ENCODE results near the gene VPREB3.

The VPREB3 gene

GRCh38 chr22:23714596-23715578 is 39.3 kb downstream of the VPREB3 start:
- TF ChIP-seq ZFP3 (CRISPR knock-in tag; IDR thresholded peaks at IDR 0.05) (no peak), CREB5 (CRISPR knock-in tag; IDR thresholded peaks at IDR 0.05; ENCODE audit: low read depth) (no peak), CSRNP3 (CRISPR knock-in tag; IDR thresholded peaks at IDR 0.05) (no peak), TCF4 (CRISPR knock-in tag; IDR thresholded peaks at IDR 0.05; ENCODE audit: borderline replicate concordance) (no peak), OSR1 (CRISPR knock-in tag; IDR thresholded peaks at IDR 0.05) (no peak), TOX (CRISPR knock-in tag; IDR thresholded peaks at IDR 0.05; ENCODE audit: borderline replicate concordance) (no peak), ZC3H10 (CRISPR knock-in tag; IDR thresholded peaks at IDR 0.05) (no peak), BACH2 (CRISPR knock-in tag; IDR thresholded peaks at IDR 0.05; ENCODE audit: borderline replicate concordance) (no peak), SNAI2 (CRISPR knock-in tag; IDR thresholded peaks at IDR 0.05) (no peak), ARNTL (CRISPR knock-in tag; IDR thresholded peaks at IDR 0.05; ENCODE audit: borderline replicate concordance, low read depth) (no peak), POU6F1 (CRISPR knock-in tag; IDR thresholded peaks at IDR 0.05; ENCODE audit: borderline replicate concordance, low read depth) (no peak), ISL1 (CRISPR knock-in tag; IDR thresholded peaks at IDR 0.05) (no peak), ZFP30 (CRISPR knock-in tag; IDR thresholded peaks at IDR 0.05) (no peak), PPARA (CRISPR knock-in tag; IDR thresholded peaks at IDR 0.05; ENCODE audit: borderline replicate concordance) (no peak), ZNF8 (CRISPR knock-in tag; IDR thresholded peaks at IDR 0.05) (no peak), ZNF565 (CRISPR knock-in tag; conservative IDR thresholded peaks at IDR 0.05; ENCODE audit: low read depth) (no peak), CSDC2 (CRISPR knock-in tag; IDR thresholded peaks at IDR 0.05) (no peak)
- TF ChIP-seq, protein P1, sequence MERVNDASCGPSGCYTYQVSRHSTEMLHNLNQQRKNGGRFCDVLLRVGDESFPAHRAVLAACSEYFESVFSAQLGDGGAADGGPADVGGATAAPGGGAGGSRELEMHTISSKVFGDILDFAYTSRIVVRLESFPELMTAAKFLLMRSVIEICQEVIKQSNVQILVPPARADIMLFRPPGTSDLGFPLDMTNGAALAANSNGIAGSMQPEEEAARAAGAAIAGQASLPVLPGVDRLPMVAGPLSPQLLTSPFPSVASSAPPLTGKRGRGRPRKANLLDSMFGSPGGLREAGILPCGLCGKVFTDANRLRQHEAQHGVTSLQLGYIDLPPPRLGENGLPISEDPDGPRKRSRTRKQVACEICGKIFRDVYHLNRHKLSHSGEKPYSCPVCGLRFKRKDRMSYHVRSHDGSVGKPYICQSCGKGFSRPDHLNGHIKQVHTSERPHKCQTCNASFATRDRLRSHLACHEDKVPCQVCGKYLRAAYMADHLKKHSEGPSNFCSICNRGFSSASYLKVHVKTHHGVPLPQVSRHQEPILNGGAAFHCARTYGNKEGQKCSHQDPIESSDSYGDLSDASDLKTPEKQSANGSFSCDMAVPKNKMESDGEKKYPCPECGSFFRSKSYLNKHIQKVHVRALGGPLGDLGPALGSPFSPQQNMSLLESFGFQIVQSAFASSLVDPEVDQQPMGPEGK (CRISPR knock-in tag; IDR thresholded peaks at IDR 0.05; ENCODE audit: borderline replicate concordance), result no peak
- TF ChIP-seq, protein P2, sequence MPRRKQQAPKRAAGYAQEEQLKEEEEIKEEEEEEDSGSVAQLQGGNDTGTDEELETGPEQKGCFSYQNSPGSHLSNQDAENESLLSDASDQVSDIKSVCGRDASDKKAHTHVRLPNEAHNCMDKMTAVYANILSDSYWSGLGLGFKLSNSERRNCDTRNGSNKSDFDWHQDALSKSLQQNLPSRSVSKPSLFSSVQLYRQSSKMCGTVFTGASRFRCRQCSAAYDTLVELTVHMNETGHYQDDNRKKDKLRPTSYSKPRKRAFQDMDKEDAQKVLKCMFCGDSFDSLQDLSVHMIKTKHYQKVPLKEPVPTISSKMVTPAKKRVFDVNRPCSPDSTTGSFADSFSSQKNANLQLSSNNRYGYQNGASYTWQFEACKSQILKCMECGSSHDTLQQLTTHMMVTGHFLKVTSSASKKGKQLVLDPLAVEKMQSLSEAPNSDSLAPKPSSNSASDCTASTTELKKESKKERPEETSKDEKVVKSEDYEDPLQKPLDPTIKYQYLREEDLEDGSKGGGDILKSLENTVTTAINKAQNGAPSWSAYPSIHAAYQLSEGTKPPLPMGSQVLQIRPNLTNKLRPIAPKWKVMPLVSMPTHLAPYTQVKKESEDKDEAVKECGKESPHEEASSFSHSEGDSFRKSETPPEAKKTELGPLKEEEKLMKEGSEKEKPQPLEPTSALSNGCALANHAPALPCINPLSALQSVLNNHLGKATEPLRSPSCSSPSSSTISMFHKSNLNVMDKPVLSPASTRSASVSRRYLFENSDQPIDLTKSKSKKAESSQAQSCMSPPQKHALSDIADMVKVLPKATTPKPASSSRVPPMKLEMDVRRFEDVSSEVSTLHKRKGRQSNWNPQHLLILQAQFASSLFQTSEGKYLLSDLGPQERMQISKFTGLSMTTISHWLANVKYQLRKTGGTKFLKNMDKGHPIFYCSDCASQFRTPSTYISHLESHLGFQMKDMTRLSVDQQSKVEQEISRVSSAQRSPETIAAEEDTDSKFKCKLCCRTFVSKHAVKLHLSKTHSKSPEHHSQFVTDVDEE (CRISPR knock-in tag; IDR thresholded peaks at IDR 0.05), result no peak

DNA sequence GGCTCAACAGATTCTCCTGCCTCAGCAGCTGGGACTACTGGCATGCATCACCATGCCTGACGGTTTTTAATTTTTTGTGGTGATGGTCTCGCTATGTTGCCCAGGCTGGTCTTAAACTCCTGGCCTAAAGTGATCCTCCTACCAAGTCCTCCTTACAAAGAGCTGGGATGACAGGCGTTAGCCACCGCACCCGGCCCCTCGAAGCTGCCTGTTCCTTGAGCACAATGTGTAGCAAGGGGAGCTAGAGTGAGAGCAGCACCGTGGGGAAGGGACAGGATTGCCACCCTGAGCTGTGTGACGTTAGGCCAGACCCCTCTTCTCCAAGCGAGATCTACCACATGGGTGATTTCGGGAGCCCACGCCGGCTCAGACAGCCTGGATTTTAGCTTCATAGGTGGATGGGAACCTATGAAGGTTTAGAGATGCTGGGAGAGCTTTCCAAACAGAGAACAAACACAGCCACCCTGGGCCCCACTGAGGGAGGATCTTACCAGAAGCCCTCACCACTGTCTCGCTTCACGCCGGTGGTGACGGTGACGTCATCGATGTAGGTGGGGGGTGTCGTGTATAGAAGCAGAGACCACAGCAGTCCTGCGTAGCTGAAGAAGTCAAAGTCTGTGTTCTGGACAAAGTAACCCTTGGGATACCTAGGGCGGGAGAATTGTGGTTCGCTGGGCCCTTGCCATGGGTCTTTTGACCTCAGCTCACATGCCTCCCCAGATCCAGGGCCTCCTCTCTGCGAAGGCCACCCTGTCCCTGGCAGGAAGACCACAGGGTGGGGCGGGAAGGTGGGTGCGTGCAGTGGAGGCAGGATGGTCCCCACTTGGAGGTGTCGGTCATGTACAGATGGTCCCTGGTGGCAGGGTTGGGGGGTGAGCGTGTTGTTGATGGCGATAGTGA is 40.3 kb downstream of the VPREB3 start:
- no peak for ATAC-seq
- no peak for TF ChIP-seq RARB (CRISPR knock-in tag; IDR thresholded peaks at IDR 0.05)
- no peak for TF ChIP-seq ISL1 (CRISPR knock-in tag; IDR thresholded peaks at IDR 0.05)
- no peak for TF ChIP-seq ARNTL (CRISPR knock-in tag; IDR thresholded peaks at IDR 0.05; ENCODE audit: borderline replicate concordance, low read depth)
- no peak for TF ChIP-seq CREB5 (CRISPR knock-in tag; IDR thresholded peaks at IDR 0.05; ENCODE audit: low read depth)
- TF ChIP-seq, protein P2 (CRISPR knock-in tag; IDR thresholded peaks at IDR 0.05), result no peak
- TF ChIP-seq OSR1 (CRISPR knock-in tag; IDR thresholded peaks at IDR 0.05), result no peak
- TF ChIP-seq PPARA (CRISPR knock-in tag; IDR thresholded peaks at IDR 0.05; ENCODE audit: borderline replicate concordance), result no peak
- TF ChIP-seq ZNF565 (CRISPR knock-in tag; conservative IDR thresholded peaks at IDR 0.05; ENCODE audit: low read depth), result no peak
- TF ChIP-seq CSRNP3 (CRISPR knock-in tag; IDR thresholded peaks at IDR 0.05), result no peak
- TF ChIP-seq SNAI2 (CRISPR knock-in tag; IDR thresholded peaks at IDR 0.05), result no peak

More at GRCh38 chr22:23714596-23715578, 39.3 kb downstream of the VPREB3 start:
- ATAC-seq, result no peak

Measured in SK-N-SH treated with all-trans-retinoic acid at 6 μM for 48 hours (cell line).